ENCODE measurements around the gene TTLL8. TPM values are rescaled to one million over a fixed set of nuclear protein-coding genes. Genes with fewer than 3 reads are reported as not detected.

The TTLL8 gene
- total RNA-seq, 1 experiment from 2014 or later: not detected

- POLR2A ChIA-PET: no interaction called here
These were observed 22.0 kb upstream of the TTLL8 start for GRCh38 chr22:50080077-50080465.

GRCh38 chr22:50078761-50079160 is 20.7 kb upstream of the TTLL8 start:
- in situ Hi-C loops (cut with HindIII; ENCODE audit: low pct_unique_long_range_greater_than_20kb, low sequenced_read_pairs) (no loop called here), intact Hi-C loops (cut with micrococcal nuclease; ENCODE audit: unreplicated experiment) (no loop called here)
- Histone ChIP-seq H3K4me3 (ENCODE audit: low read depth in 2 of 2, low read length in 2 of 2) (no peak overlapping the region), H3K36me3 (ENCODE audit: control insufficient read depth, insufficient read depth, low read length) (no peaks in the 10 kb centered on the region), H3K4me1 (ENCODE audit: control insufficient read depth, insufficient read depth, low read length) (no peaks in the 10 kb centered on the region), H3K27me3 (ENCODE audit: control insufficient read depth, insufficient read depth, low read length) (no peaks in the 10 kb centered on the region), H3K27ac (ENCODE audit: low read length) (no peak overlapping the region), H3K9me3 (ENCODE audit: control insufficient read depth, insufficient read depth, low read depth, low read length) (no peaks in the 10 kb centered on the region)
- DNase-seq (ENCODE audit: low read depth, low spot score): no peak
- ChIA-PET POLR2A (no interaction called here), CTCF (no interaction called here)
- no peak for TF ChIP-seq SIN3A (IDR thresholded peaks at IDR 0.05; ENCODE audit: borderline replicate concordance, insufficient read depth, low read depth, low read length)
- TF ChIP-seq REST (IDR thresholded peaks at IDR 0.05; ENCODE audit: insufficient read depth in 1 of 2, low read depth in 2 of 2, low read length in 1 of 2): no peak
- no peak for TF ChIP-seq CTCF (IDR thresholded peaks at IDR 0.05)
- no peak for TF ChIP-seq TCF7L2 (IDR thresholded peaks at IDR 0.05; ENCODE audit: low read depth, low read length)
- no peak for ATAC-seq
- BruUV-seq (replicated peaks): no TSS peak

More at GRCh38 chr22:50080077-50080465, 22.0 kb upstream of the TTLL8 start:
- CTCF ChIA-PET: no interaction called here
- H3K4me3 ChIP-seq (ENCODE audit: low read depth in 2 of 2, low read length in 2 of 2): no peak overlapping the region
- H3K36me3 ChIP-seq (ENCODE audit: control insufficient read depth, insufficient read depth, low read length): no peaks in the 10 kb centered on the region
- no peak overlapping the region for H3K27ac ChIP-seq (ENCODE audit: low read length)
- BruUV-seq (replicated peaks): no TSS peak
- DNase-seq (ENCODE audit: low read depth, low spot score) (no peak), ATAC-seq (no peak)
- H3K9me3 ChIP-seq (ENCODE audit: control insufficient read depth, insufficient read depth, low read depth, low read length): no peaks in the 10 kb centered on the region
- H3K27me3 ChIP-seq (ENCODE audit: control insufficient read depth, insufficient read depth, low read length): no peaks in the 10 kb centered on the region
- intact Hi-C loops (cut with micrococcal nuclease; ENCODE audit: unreplicated experiment): no loop called here
- TF ChIP-seq SIN3A (IDR thresholded peaks at IDR 0.05; ENCODE audit: borderline replicate concordance, insufficient read depth, low read depth, low read length): no peak
- no peak for TF ChIP-seq POLR2AphosphoS5 (IDR thresholded peaks at IDR 0.05; ENCODE audit: low read depth, low read length)
- TF ChIP-seq CTCF (IDR thresholded peaks at IDR 0.05): no peak
- TF ChIP-seq REST (IDR thresholded peaks at IDR 0.05; ENCODE audit: insufficient read depth in 1 of 2, low read depth in 2 of 2, low read length in 1 of 2): no peak
- TF ChIP-seq TCF7L2 (IDR thresholded peaks at IDR 0.05; ENCODE audit: low read depth, low read length): no peak
- in situ Hi-C loops (cut with HindIII; ENCODE audit: low pct_unique_long_range_greater_than_20kb, low sequenced_read_pairs): no loop called here
- H3K4me1 ChIP-seq (ENCODE audit: control insufficient read depth, insufficient read depth, low read length): no peaks in the 10 kb centered on the region

All from Panc1 (cell line).